GM21576 (cell line): ENCODE measurements around the gene DACH2.
"Not testable (repeated sequence)": the region's sequence is repeated elsewhere in the genome, so short reads cannot be mapped to it uniquely, and the experiment has no call there.

Experiments
- ATAC-seq: cut with Tn5 transposase; IDR thresholded peaks from one replicate; pipeline ENCODE4 v1.9.1; 2021; ENCODE audit warnings: mild to moderate bottlenecking, moderate library complexity; ENCODE audit not compliant: unreplicated experiment

Gene DACH2

GRCh38 chrX:86148024-86148511 lies at the start of gene DACH2:
Gene DACH2, plus strand, starts transcription at chrX:86148451.
- ATAC-seq: peak; percentile 96

- ATAC-seq: no peak
Observed at GRCh38 chrX:86102341-86102740, 45.9 kb upstream of the DACH2 start.

- no peak for ATAC-seq
Observed at GRCh38 chrX:86103061-86103460, 45.2 kb upstream of the DACH2 start.

- no peak for ATAC-seq
Observed at GRCh38 chrX:86104526-86104925, 43.7 kb upstream of the DACH2 start.

- no peak for ATAC-seq
Observed at GRCh38 chrX:86121916-86122315, 26.3 kb upstream of the DACH2 start.

GRCh38 chrX:86133761-86134160 lies 14.5 kb upstream of the DACH2 start:
- ATAC-seq: no peak

GRCh38 chrX:86137071-86137470 lies 11.2 kb upstream of the DACH2 start:
- no peak for ATAC-seq

- ATAC-seq: no peak
Observed at GRCh38 chrX:86141786-86142185, 6.5 kb upstream of the DACH2 start.

GRCh38 chrX:86146102-86146501 lies 2.1 kb upstream of the DACH2 start:
- no peak for ATAC-seq

GRCh38 chrX:86148594-86148993 lies 343 bp downstream of the DACH2 start:
- no peak for ATAC-seq

GRCh38 chrX:86149119-86149518 lies 868 bp downstream of the DACH2 start:
- no peak for ATAC-seq

- ATAC-seq: no peak
Observed at GRCh38 chrX:86154553-86154952, 6.3 kb downstream of the DACH2 start.

- ATAC-seq: peak; percentile 73
Observed at GRCh38 chrX:86171366-86171765, 23.1 kb downstream of the DACH2 start.

- no peak for ATAC-seq
Observed at GRCh38 chrX:86178906-86179305, 30.7 kb downstream of the DACH2 start.

- ATAC-seq: not testable (repeated sequence)
Observed at GRCh38 chrX:86181325-86181724, 33.1 kb downstream of the DACH2 start.

- no peak for ATAC-seq
Observed at GRCh38 chrX:86192827-86193226, 44.6 kb downstream of the DACH2 start.

- ATAC-seq: no peak
Observed at GRCh38 chrX:86194758-86195157, 46.5 kb downstream of the DACH2 start.

GRCh38 chrX:86195343-86195742 lies 47.1 kb downstream of the DACH2 start:
- ATAC-seq: no peak

- ATAC-seq: no peak
Observed at GRCh38 chrX:86197815-86198214, 49.6 kb downstream of the DACH2 start.

- ATAC-seq: no peak
Observed at GRCh38 chrX:86210772-86211171, 62.5 kb downstream of the DACH2 start.

GRCh38 chrX:86215260-86215659 lies 67.0 kb downstream of the DACH2 start:
- ATAC-seq: no peak

GRCh38 chrX:86237482-86237881 lies 89.2 kb downstream of the DACH2 start:
- no peak for ATAC-seq

GRCh38 chrX:86241547-86241946 lies 93.3 kb downstream of the DACH2 start:
- ATAC-seq: no peak

- ATAC-seq: no peak
Observed at GRCh38 chrX:86263526-86263925, 115.3 kb downstream of the DACH2 start.
